Ishikawa (cell line): ENCODE data around the gene SOX12.
A peak's percentile ranks its signal among the peaks of the same experiment; 100 is the strongest.

Experiments
- CEBPB ChIP-seq: IDR thresholded peaks from 2 replicates; pipeline ENCODE4 v1.6.1; 2012
- CREB1 ChIP-seq: IDR thresholded peaks from 2 replicates; pipeline ENCODE4 v1.6.1; 2012; ENCODE audit warnings: low read depth
- EGR1 ChIP-seq: IDR thresholded peaks from 2 replicates; pipeline ENCODE4 v1.6.1; 2012
- EP300 ChIP-seq: IDR thresholded peaks from 2 replicates; pipeline ENCODE4 v1.6.1; 2012; ENCODE audit warnings: borderline replicate concordance
- FOXM1 ChIP-seq: IDR thresholded peaks from 2 replicates; pipeline ENCODE4 v1.6.1; 2012; ENCODE audit warnings: low read depth, borderline replicate concordance
- MAX ChIP-seq: IDR thresholded peaks from 2 replicates; pipeline ENCODE4 v1.6.1; 2012
- NFIC ChIP-seq: IDR thresholded peaks from 2 replicates; pipeline ENCODE4 v1.6.1; 2012
- RAD21 ChIP-seq: IDR thresholded peaks from 2 replicates; pipeline ENCODE4 v1.6.1; 2012; ENCODE audit warnings: low read depth
- REST ChIP-seq: IDR thresholded peaks from 2 replicates; pipeline ENCODE4 v1.6.1; 2012; ENCODE audit warnings: low read depth, mild to moderate bottlenecking
- TAF1 ChIP-seq: IDR thresholded peaks from 2 replicates; pipeline ENCODE4 v1.6.1; 2012; ENCODE audit warnings: low read depth, mild to moderate bottlenecking
- TCF12 ChIP-seq: IDR thresholded peaks from 2 replicates; pipeline ENCODE4 v1.6.1; 2012; ENCODE audit warnings: low read depth
- TEAD4 ChIP-seq: IDR thresholded peaks from 2 replicates; pipeline ENCODE4 v1.6.1; 2012
- USF1 ChIP-seq: IDR thresholded peaks from 2 replicates; pipeline ENCODE4 v1.6.1; 2012
- YY1 ChIP-seq: IDR thresholded peaks from 2 replicates; pipeline ENCODE4 v1.6.1; 2012; ENCODE audit warnings: low read depth
- ZBTB7A ChIP-seq: IDR thresholded peaks from 2 replicates; pipeline ENCODE4 v1.6.1; 2012; ENCODE audit warnings: low read depth

SOX12 gene

GRCh38 chr20:310645-311044 is 14.7 kb upstream of the SOX12 start:
- peak; percentile 4; the same call in 1 of the 2 replicates for TF ChIP-seq TCF12
- TF ChIP-seq REST = no peak

- no peak for TF ChIP-seq EGR1
- TF ChIP-seq REST = no peak
- TF ChIP-seq ZBTB7A = no peak
- TF ChIP-seq MAX = no peak
- no peak for TF ChIP-seq YY1
- no peak for TF ChIP-seq USF1
- no peak for TF ChIP-seq EP300
- TF ChIP-seq RAD21 = no peak
- no peak for TF ChIP-seq NFIC
- no peak for TF ChIP-seq CEBPB
- TF ChIP-seq CREB1 = no peak
- no peak for TF ChIP-seq TAF1
These were observed 13.7 kb upstream of the SOX12 start for GRCh38 chr20:311609-312008.

GRCh38 chr20:312067-312466 is 13.3 kb upstream of the SOX12 start:
- TF ChIP-seq EP300 (no peak), NFIC (no peak), EGR1 (no peak), USF1 (no peak), TEAD4 (no peak)

GRCh38 chr20:312866-313265 is 12.5 kb upstream of the SOX12 start:
- TF ChIP-seq TAF1 (no peak), ZBTB7A (no peak), REST (no peak), TCF12 (no peak), EGR1 (no peak), EP300 (no peak), FOXM1 (no peak), TEAD4 (no peak), MAX (no peak), USF1 (no peak), YY1 (no peak), RAD21 (no peak), CEBPB (no peak), NFIC (no peak), CREB1 (no peak)

GRCh38 chr20:313402-313801 is 11.9 kb upstream of the SOX12 start:
- TF ChIP-seq TAF1 (no peak), CREB1 (no peak), MAX (no peak), TCF12 (no peak), REST (no peak), YY1 (no peak), EGR1 (no peak)
